HCT116 (cell line): ENCODE measurements around the gene PCSK2. TPM values are rescaled to one million over a fixed set of nuclear protein-coding genes. Genes with fewer than 3 reads are reported as not detected.

ENCODE experiments used
- ATAC-seq: fragments of 200-7000 bp; cut with Tn5 transposase; 2 replicates; pipeline ENCODE4 v1.9.1; 2020; ENCODE audit warnings: mild to moderate bottlenecking, moderate library complexity
- BruUV-seq: library from RNA; stranded (reverse); fragments of 400-500 nt; replicated peaks from 2 replicates; lab custom pipeline; 2021; lab: Mats Ljungman, UMichigan
- CTCF ChIA-PET: fragments of 300-600 bp; sonication (Branson Sonifier 250); formaldehyde crosslinking; loops from one replicate; lab custom pipeline; 2021; ENCODE audit warnings: antibody characterized with exemption; lab: Charles Lee
- POLR2A ChIA-PET: fragments of 300-600, 350-600 bp; sonication (Branson Sonifier 250); formaldehyde crosslinking; loops from one replicate; lab custom pipeline; 2021; ENCODE audit warnings: antibody characterized with exemption; lab: Charles Lee
- RAD21 ChIA-PET, 2 experiments: fragments of 300-600 bp; sonication (Branson Sonifier 250); formaldehyde crosslinking; loops; one replicate each; lab custom pipeline; 2023; ENCODE audit warnings: low total read pairs in 2 of 2; ENCODE audit not compliant: uncharacterized antibody in 2 of 2, unreplicated experiment in 2 of 2, low non-redundant PET in 1 of 2; lab: Charles Lee
- DNase-seq: peaks from one replicate; pipeline ENCODE4 v3.0.0-alpha.2; 2010; ENCODE audit warnings: low read depth, low spot score
- H2AFZ ChIP-seq: fragments of 200-600 bp; shearing (Covaris generic), sonication (generic); 2 replicates; pipeline ENCODE4 v1.6.1; 2017; ENCODE audit warnings: low read depth, mixed run types, mixed read lengths, antibody characterized with exemption, low read length; ENCODE audit not compliant: poor library complexity, severe bottlenecking
- H3K27ac ChIP-seq: 2 replicates; pipeline ENCODE4 v1.5.1; 2012; ENCODE audit warnings: low read depth, low read length
- H3K27me3 ChIP-seq: fragments of 200-600 bp; sonication (generic); 2 replicates; pipeline ENCODE4 v1.6.1; 2016; ENCODE audit warnings: mixed run types, low read length, mixed read lengths; ENCODE audit not compliant: insufficient read depth
- H3K36me3 ChIP-seq, 2 experiments: fragments of 200-500 bp in 1 of 2; fragments of 200-600 bp in 1 of 2; sonication (Bioruptor generic) in 1 of 2; sonication (generic) in 1 of 2; 2 replicates each; pipeline versions ENCODE4 v1.5.1 to v1.6.1; 2014 to 2016; ENCODE audit warnings: low read length in 2 of 2, inconsistent platforms in 1 of 2, mixed read lengths in 1 of 2, mixed run types in 1 of 2; ENCODE audit not compliant: insufficient read depth in 2 of 2, control insufficient read depth in 1 of 2
- H3K4me1 ChIP-seq, 2 experiments: fragments of 200-600 bp in 1 of 2; sonication (generic) in 1 of 2; 2 replicates each; pipeline versions ENCODE4 v1.5.1 to v1.6.1; 2012 to 2017; ENCODE audit warnings: low read length in 2 of 2, inconsistent platforms in 1 of 2, mild to moderate bottlenecking in 1 of 2, mixed read lengths in 1 of 2, mixed run types in 1 of 2, moderate library complexity in 1 of 2; ENCODE audit not compliant: insufficient read depth in 2 of 2, control insufficient read depth in 1 of 2
- H3K4me2 ChIP-seq: fragments of 200-600 bp; sonication (generic); 2 replicates; pipeline ENCODE4 v1.6.1; 2017; ENCODE audit warnings: mixed run types, low read length, mixed read lengths
- H3K4me3 ChIP-seq, 2 experiments: fragments of 200-600 bp in 1 of 2; sonication (generic) in 1 of 2; replicated peaks in 1 of 2; 2 replicates each; pipeline ENCODE4 v1.5.1; 2011 to 2016; ENCODE audit warnings: low read length in 2 of 2, control low read depth in 1 of 2, low read depth in 1 of 2, mild to moderate bottlenecking in 1 of 2, mixed read lengths in 1 of 2, mixed run types in 1 of 2
- H3K79me2 ChIP-seq: fragments of 200-600 bp; sonication (generic); 2 replicates; pipeline ENCODE4 v1.6.1; 2017; ENCODE audit warnings: mild to moderate bottlenecking, mixed run types, low read length, moderate library complexity, mixed read lengths; ENCODE audit not compliant: insufficient read depth
- H3K9ac ChIP-seq: fragments of 200-600 bp; sonication (generic); 2 replicates; pipeline ENCODE4 v1.6.1; 2016; ENCODE audit warnings: low read length, mixed read lengths
- H3K9me2 ChIP-seq: fragments of 200-600 bp; sonication (generic), shearing (Covaris generic); 2 replicates; pipeline ENCODE4 v1.6.1; 2017; ENCODE audit warnings: mixed run types, mild to moderate bottlenecking, moderate library complexity; ENCODE audit not compliant: insufficient read depth
- H3K9me3 ChIP-seq, 2 experiments: fragments of 200-500 bp in 1 of 2; fragments of 200-600 bp in 1 of 2; sonication (Bioruptor generic) in 1 of 2; sonication (generic) in 1 of 2; 2 replicates each; pipeline ENCODE4 v1.6.1; 2014 to 2017; ENCODE audit warnings: low read length in 2 of 2, mixed read lengths in 2 of 2, inconsistent platforms in 1 of 2, low read depth in 1 of 2, mild to moderate bottlenecking in 1 of 2, mixed run types in 1 of 2, moderate library complexity in 1 of 2; ENCODE audit not compliant: control insufficient read depth in 1 of 2, insufficient read depth in 1 of 2
- H4K20me1 ChIP-seq: fragments of 200-600 bp; sonication (generic), shearing (Covaris generic); 2 replicates; pipeline ENCODE4 v1.6.1; 2017; ENCODE audit warnings: mixed run types, mild to moderate bottlenecking, moderate library complexity; ENCODE audit not compliant: insufficient read depth
- ATF3 ChIP-seq: IDR thresholded peaks from 2 replicates; pipeline ENCODE4 v1.6.1; 2012
- CBX3 ChIP-seq: IDR thresholded peaks from 2 replicates; pipeline ENCODE4 v1.6.1; 2012; ENCODE audit warnings: low read depth
- CEBPB ChIP-seq: IDR thresholded peaks from 2 replicates; pipeline ENCODE4 v1.6.1; 2012; ENCODE audit warnings: low read depth
- CTCF ChIP-seq, 3 experiments: fragments of 200-600 bp in 1 of 3; sonication (generic) in 1 of 3; IDR thresholded peaks in 2 of 3; conservative IDR thresholded peaks in 1 of 3; 2 replicates each; pipeline ENCODE4 v1.5.1; 2012 to 2017; ENCODE audit warnings: low read depth in 2 of 3, low read length in 2 of 3, antibody characterized with exemption in 1 of 3, borderline replicate concordance in 1 of 3, control low read depth in 1 of 3, mild to moderate bottlenecking in 1 of 3, mixed read lengths in 1 of 3, mixed run types in 1 of 3, moderate library complexity in 1 of 3; ENCODE audit not compliant: insufficient read depth in 1 of 3
- EZH2 ChIP-seq: fragments of 200-600 bp; sonication (generic); IDR thresholded peaks from 2 replicates; pipeline ENCODE4 v1.6.1; 2017; ENCODE audit warnings: antibody characterized with exemption, mixed run types
- EZH2phosphoT487 ChIP-seq: fragments of 200-600 bp; IDR thresholded peaks from 2 replicates; pipeline ENCODE4 v1.6.1; 2018; ENCODE audit warnings: antibody characterized with exemption, borderline replicate concordance
- FOSL1 ChIP-seq: IDR thresholded peaks from 2 replicates; pipeline ENCODE4 v1.6.1; 2012; ENCODE audit warnings: low read depth
- MAX ChIP-seq: IDR thresholded peaks from 2 replicates; pipeline ENCODE4 v1.6.1; 2012
- POLR2AphosphoS5 ChIP-seq: IDR thresholded peaks from 2 replicates; pipeline ENCODE4 v1.6.1; 2011; ENCODE audit warnings: mild to moderate bottlenecking, low read depth, low read length, moderate library complexity
- RAD21 ChIP-seq: IDR thresholded peaks from 2 replicates; pipeline ENCODE4 v1.6.1; 2012; ENCODE audit warnings: low read depth, mild to moderate bottlenecking
- REST ChIP-seq: IDR thresholded peaks from 2 replicates; pipeline ENCODE4 v1.6.1; 2012; ENCODE audit warnings: low read depth
- SIN3A ChIP-seq: IDR thresholded peaks from 2 replicates; pipeline ENCODE4 v1.6.1; 2012; ENCODE audit warnings: low read depth
- SRF ChIP-seq: IDR thresholded peaks from 2 replicates; pipeline ENCODE4 v1.6.1; 2012; ENCODE audit warnings: low read depth
- TCF7L2 ChIP-seq: IDR thresholded peaks from 2 replicates; pipeline ENCODE4 v1.7.0; 2011; ENCODE audit warnings: borderline replicate concordance, inconsistent platforms; ENCODE audit not compliant: insufficient read depth, insufficient read length; ENCODE audit errors: extremely low read depth
- YY1 ChIP-seq: IDR thresholded peaks from 2 replicates; pipeline ENCODE4 v1.6.1; 2011; ENCODE audit warnings: low read length, low read depth, moderate library complexity, mild to moderate bottlenecking; ENCODE audit not compliant: insufficient replicate concordance; ENCODE audit errors: extremely low read depth
- ZBTB33 ChIP-seq: IDR thresholded peaks from 2 replicates; pipeline ENCODE4 v1.6.1; 2011; ENCODE audit warnings: mild to moderate bottlenecking, low read length, moderate library complexity; ENCODE audit not compliant: insufficient replicate concordance; ENCODE audit errors: extremely low read depth
- intact Hi-C: fragments of 100-400 bp; cut with micrococcal nuclease; formaldehyde crosslinking; loops from 2 replicates; pipeline ENCODE4 v1.10.0; 2022
- total RNA-seq: library from RNA; stranded (reverse); gene quantifications from one replicate; pipeline ENCODE4 v1.2.1, GENCODE V29; 2021; ENCODE audit not compliant: unreplicated experiment

Gene PCSK2
- total RNA-seq, 1 experiment from 2014 or later = not detected

- BruUV-seq = no TSS peak
- intact Hi-C loops = no loop called here
- POLR2A ChIA-PET = no interaction called here
Measured at GRCh38 chr20:17525132-17525531, 298.3 kb downstream of the PCSK2 start.

More at GRCh38 chr20:17525132-17525531, 298.3 kb downstream of the PCSK2 start:
- H2AFZ ChIP-seq = no peak overlapping the region
- H3K4me2 ChIP-seq = no peak overlapping the region
- H3K79me2 ChIP-seq = no peaks in the 10 kb centered on the region
- H3K9me2 ChIP-seq = no peaks in the 10 kb centered on the region
- H3K9me3 ChIP-seq = no peaks in the 10 kb centered on the region
- H3K27me3 ChIP-seq = no peaks in the 10 kb centered on the region
- ATAC-seq = no peak
- DNase-seq = no peak
- no peak overlapping the region for H3K4me3 ChIP-seq
- H3K36me3 ChIP-seq = no peaks in the 10 kb centered on the region
- no peaks in the 10 kb centered on the region for H4K20me1 ChIP-seq
- H3K27ac ChIP-seq = no peak overlapping the region
- H3K9ac ChIP-seq = no peak overlapping the region
- peaks cover 5 to 12% of the 10 kb centered on the region in 2 experiments for H3K4me1 ChIP-seq
- no peak for TF ChIP-seq SRF
- no peak for TF ChIP-seq CTCF (IDR thresholded peaks at IDR 0.05 in 2 of 3, conservative IDR thresholded peaks at IDR 0.05 in 1 of 3; ENCODE audit: borderline replicate concordance in 1 of 3, insufficient read depth in 1 of 3, low read depth in 2 of 3, low read length in 2 of 3)
- no peak for TF ChIP-seq RAD21
- TF ChIP-seq CBX3 = no peak
- no peak for TF ChIP-seq ZBTB33
- no peak for TF ChIP-seq EZH2
- TF ChIP-seq SIN3A = no peak
- TF ChIP-seq MAX = no peak
- TF ChIP-seq ATF3 = no peak
- no peak for TF ChIP-seq YY1
- TF ChIP-seq TCF7L2 = no peak
- no peak for TF ChIP-seq REST
- no peak for TF ChIP-seq FOSL1
- no peak for TF ChIP-seq CEBPB
- no peak for TF ChIP-seq EZH2phosphoT487
- no peak for TF ChIP-seq POLR2AphosphoS5
- TF ChIP-seq, all 23 proteins: peak for 0
- CTCF ChIA-PET = interaction anchor here (1.4 kb wide), 1 partner anchor 12 kb away, joined by 3 read pairs; no protein-coding TSS in a partner anchor
- RAD21 ChIA-PET = no interaction called here
